ENCODE data around the gene PRDM16. TPM values are rescaled to one million over a fixed set of nuclear protein-coding genes. Genes with fewer than 3 reads are reported as not detected.

The PRDM16 gene
- total and polyA plus RNA-seq, 2 of the 13 experiments (the other 11 are each of a cell fraction or from before 2014, with no cell fraction given), result 0.15 to 0.81 TPM

- TF ChIP-seq, protein P1, sequence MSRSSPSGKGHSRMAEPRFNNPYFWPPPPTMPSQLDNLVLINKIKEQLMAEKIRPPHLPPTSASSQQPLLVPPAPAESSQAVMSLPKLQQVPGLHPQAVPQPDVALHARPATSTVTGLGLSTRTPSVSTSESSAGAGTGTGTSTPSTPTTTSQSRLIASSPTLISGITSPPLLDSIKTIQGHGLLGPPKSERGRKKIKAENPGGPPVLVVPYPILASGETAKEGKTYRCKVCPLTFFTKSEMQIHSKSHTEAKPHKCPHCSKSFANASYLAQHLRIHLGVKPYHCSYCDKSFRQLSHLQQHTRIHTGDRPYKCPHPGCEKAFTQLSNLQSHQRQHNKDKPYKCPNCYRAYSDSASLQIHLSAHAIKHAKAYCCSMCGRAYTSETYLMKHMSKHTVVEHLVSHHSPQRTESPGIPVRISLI (CRISPR knock-in tag; IDR thresholded peaks at IDR 0.05; ENCODE audit: borderline replicate concordance), result no peak
- TF ChIP-seq SP2 (CRISPR knock-in tag; IDR thresholded peaks at IDR 0.05) (no peak), CHCHD3 (CRISPR knock-in tag; IDR thresholded peaks at IDR 0.05) (no peak), PHF20 (CRISPR knock-in tag; IDR thresholded peaks at IDR 0.05) (no peak), ZNF446 (CRISPR knock-in tag; IDR thresholded peaks at IDR 0.05) (no peak), ELF4 (CRISPR knock-in tag; IDR thresholded peaks at IDR 0.05; ENCODE audit: borderline replicate concordance) (no peak), ZNF615 (CRISPR knock-in tag; IDR thresholded peaks at IDR 0.05; ENCODE audit: borderline replicate concordance) (no peak), TERF1 (CRISPR knock-in tag; IDR thresholded peaks at IDR 0.05) (no peak), MEF2D (CRISPR knock-in tag; IDR thresholded peaks at IDR 0.05) (0 out of 2 replicates have a peak, but pooled peaks have one; percentile 53), TBP (CRISPR knock-in tag; IDR thresholded peaks at IDR 0.05) (no peak), HINFP (CRISPR knock-in tag; IDR thresholded peaks at IDR 0.05; ENCODE audit: low read depth) (no peak)
- TF ChIP-seq, protein P2, sequence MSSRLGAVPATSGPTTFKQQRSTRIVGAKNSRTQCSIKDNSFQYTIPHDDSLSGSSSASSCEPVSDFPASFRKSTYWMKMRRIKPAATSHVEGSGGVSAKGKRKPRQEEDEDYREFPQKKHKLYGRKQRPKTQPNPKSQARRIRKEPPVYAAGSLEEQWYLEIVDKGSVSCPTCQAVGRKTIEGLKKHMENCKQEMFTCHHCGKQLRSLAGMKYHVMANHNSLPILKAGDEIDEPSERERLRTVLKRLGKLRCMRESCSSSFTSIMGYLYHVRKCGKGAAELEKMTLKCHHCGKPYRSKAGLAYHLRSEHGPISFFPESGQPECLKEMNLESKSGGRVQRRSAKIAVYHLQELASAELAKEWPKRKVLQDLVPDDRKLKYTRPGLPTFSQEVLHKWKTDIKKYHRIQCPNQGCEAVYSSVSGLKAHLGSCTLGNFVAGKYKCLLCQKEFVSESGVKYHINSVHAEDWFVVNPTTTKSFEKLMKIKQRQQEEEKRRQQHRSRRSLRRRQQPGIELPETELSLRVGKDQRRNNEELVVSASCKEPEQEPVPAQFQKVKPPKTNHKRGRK (CRISPR knock-in tag; IDR thresholded peaks at IDR 0.05), result no peak
- TF ChIP-seq, protein P3, sequence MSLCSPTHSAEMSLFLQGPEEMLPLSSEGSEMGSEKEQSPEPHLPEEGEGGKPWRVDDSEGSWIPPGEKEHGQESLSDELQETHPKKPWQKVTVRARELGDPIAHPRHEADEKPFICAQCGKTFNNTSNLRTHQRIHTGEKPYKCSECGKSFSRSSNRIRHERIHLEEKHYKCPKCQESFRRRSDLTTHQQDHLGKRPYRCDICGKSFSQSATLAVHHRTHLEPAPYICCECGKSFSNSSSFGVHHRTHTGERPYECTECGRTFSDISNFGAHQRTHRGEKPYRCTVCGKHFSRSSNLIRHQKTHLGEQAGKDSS (CRISPR knock-in tag; IDR thresholded peaks at IDR 0.05; ENCODE audit: borderline replicate concordance, low read depth), result no peak
Observed at GRCh38 chr1:3460672-3461131, 391.7 kb downstream of the PRDM16 start (continued).
